PFSK-1 (cell line): ENCODE measurements around the gene FOXJ3.

Source experiments
- TAF1 ChIP-seq: IDR thresholded peaks from 2 replicates; pipeline ENCODE4 v1.6.1; 2012; ENCODE audit warnings: low read length, control low read depth, borderline replicate concordance; ENCODE audit not compliant: insufficient read depth
- TF ChIP-seq, protein P1 (sequence below), 2 experiments: IDR thresholded peaks; 2 replicates each; pipeline versions ENCODE4 v1.6.1 to v1.8.0; 2011 to 2012; ENCODE audit warnings: low read depth in 2 of 2, low read length in 2 of 2, control low read depth in 1 of 2, inconsistent platforms in 1 of 2, mild to moderate bottlenecking in 1 of 2, moderate library complexity in 1 of 2; ENCODE audit not compliant: insufficient read depth in 1 of 2

- TF ChIP-seq, protein P1, sequence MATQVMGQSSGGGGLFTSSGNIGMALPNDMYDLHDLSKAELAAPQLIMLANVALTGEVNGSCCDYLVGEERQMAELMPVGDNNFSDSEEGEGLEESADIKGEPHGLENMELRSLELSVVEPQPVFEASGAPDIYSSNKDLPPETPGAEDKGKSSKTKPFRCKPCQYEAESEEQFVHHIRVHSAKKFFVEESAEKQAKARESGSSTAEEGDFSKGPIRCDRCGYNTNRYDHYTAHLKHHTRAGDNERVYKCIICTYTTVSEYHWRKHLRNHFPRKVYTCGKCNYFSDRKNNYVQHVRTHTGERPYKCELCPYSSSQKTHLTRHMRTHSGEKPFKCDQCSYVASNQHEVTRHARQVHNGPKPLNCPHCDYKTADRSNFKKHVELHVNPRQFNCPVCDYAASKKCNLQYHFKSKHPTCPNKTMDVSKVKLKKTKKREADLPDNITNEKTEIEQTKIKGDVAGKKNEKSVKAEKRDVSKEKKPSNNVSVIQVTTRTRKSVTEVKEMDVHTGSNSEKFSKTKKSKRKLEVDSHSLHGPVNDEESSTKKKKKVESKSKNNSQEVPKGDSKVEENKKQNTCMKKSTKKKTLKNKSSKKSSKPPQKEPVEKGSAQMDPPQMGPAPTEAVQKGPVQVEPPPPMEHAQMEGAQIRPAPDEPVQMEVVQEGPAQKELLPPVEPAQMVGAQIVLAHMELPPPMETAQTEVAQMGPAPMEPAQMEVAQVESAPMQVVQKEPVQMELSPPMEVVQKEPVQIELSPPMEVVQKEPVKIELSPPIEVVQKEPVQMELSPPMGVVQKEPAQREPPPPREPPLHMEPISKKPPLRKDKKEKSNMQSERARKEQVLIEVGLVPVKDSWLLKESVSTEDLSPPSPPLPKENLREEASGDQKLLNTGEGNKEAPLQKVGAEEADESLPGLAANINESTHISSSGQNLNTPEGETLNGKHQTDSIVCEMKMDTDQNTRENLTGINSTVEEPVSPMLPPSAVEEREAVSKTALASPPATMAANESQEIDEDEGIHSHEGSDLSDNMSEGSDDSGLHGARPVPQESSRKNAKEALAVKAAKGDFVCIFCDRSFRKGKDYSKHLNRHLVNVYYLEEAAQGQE (IDR thresholded peaks at IDR 0.05; ENCODE audit: insufficient read depth in 1 of 2, low read depth in 2 of 2, low read length in 2 of 2): no peak
- TF ChIP-seq TAF1: no peak
Measured at GRCh38 chr1:42158189-42158588, 176.8 kb downstream of the FOXJ3 start.
